ENCODE results near the gene BCL2L13.

Gene BCL2L13

DNA sequence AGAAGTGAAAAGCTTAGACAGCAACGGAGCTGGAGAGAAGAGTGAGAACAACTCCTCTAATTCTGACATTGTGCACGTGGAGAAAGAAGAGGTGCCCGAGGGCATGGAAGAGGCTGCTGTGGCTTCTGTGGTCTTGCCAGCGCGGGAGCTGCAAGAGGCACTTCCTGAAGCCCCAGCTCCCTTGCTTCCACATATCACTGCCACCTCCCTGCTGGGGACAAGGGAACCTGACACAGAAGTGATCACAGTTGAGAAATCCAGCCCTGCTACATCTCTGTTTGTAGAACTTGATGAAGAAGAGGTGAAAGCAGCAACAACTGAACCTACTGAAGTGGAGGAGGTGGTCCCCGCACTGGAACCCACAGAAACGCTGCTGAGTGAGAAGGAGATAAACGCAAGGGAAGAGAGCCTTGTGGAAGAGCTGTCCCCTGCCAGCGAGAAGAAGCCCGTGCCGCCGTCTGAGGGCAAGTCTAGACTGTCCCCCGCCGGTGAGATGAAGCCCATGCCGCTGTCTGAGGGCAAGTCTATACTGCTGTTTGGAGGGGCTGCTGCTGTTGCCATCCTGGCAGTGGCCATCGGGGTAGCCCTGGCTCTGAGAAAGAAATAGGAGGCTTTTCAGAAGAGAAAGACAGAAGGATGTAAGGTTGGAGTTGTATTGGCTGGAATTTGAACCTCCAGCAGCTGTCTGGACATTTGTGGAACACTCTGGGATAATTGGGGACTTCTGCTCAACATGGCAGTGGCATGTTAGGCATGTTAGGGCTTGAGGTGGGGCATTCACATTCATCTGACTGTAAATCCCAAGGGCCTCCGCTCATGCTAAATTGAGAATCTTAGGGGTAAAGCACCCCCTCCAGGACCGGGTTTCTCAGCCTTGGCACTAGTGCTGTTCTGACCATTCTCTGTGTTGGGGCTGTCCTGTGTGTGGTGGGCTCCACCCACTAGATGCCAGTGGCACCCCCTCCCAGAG lies 88.7 kb downstream of the BCL2L13 start:
- no peak for DNase-seq (ENCODE audit: low read depth)
- TF ChIP-seq, protein P1, sequence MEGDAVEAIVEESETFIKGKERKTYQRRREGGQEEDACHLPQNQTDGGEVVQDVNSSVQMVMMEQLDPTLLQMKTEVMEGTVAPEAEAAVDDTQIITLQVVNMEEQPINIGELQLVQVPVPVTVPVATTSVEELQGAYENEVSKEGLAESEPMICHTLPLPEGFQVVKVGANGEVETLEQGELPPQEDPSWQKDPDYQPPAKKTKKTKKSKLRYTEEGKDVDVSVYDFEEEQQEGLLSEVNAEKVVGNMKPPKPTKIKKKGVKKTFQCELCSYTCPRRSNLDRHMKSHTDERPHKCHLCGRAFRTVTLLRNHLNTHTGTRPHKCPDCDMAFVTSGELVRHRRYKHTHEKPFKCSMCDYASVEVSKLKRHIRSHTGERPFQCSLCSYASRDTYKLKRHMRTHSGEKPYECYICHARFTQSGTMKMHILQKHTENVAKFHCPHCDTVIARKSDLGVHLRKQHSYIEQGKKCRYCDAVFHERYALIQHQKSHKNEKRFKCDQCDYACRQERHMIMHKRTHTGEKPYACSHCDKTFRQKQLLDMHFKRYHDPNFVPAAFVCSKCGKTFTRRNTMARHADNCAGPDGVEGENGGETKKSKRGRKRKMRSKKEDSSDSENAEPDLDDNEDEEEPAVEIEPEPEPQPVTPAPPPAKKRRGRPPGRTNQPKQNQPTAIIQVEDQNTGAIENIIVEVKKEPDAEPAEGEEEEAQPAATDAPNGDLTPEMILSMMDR (conservative IDR thresholded peaks at IDR 0.05; ENCODE audit: low read length): no peak

DNA sequence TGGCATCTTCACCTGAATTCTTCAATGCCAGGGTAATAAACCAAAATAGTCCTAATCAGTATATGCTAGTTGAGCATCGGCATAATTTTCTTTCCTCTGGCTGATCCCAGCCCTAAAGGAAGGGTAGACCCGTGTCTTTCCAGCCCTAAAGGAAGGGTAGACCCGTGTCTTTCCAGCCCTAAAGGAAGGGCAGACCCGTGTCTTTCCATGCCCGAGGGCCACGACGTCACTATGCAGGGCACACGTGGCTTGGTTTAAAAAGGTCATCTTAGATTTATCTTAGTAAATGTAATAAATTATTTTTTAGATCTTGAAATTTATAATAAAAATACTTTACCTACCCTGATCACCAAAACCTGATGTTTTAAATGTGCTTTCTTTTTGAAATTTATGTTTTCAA lies 90.2 kb downstream of the BCL2L13 start:
- no peak for DNase-seq (ENCODE audit: low read depth)
- H3K4me3 ChIP-seq (ENCODE audit: low read length): no peak overlapping the region
- TF ChIP-seq, protein P1 (conservative IDR thresholded peaks at IDR 0.05; ENCODE audit: low read length): no peak

More for the DNA sequence above, 88.7 kb downstream of the BCL2L13 start:
- H3K4me3 ChIP-seq (ENCODE audit: low read length): no peak overlapping the region

DNA sequence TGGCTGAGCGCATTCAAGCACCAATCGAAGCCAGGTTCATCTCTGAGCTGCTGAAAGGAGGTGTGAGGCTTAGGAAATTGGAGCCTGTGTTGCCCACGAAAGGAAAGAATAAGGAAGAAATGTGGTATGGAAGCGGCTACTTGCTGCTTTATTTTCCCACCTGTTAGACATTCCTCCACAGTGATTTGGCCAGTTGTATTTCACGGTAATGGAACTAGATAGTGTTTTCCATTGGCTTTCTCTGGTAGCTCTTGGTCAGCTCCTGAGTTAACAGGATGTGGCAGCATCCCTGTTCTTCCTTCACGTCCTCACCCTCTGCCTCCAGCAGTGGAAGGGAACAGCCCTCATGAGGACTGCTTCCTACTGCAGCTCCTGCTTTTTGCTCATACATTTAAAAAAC lies 91.0 kb downstream of the BCL2L13 start:
- H3K4me3 ChIP-seq (ENCODE audit: low read length): no peak overlapping the region
- DNase-seq (ENCODE audit: low read depth): no peak
- TF ChIP-seq, protein P1 (conservative IDR thresholded peaks at IDR 0.05; ENCODE audit: low read length): no peak

DNA sequence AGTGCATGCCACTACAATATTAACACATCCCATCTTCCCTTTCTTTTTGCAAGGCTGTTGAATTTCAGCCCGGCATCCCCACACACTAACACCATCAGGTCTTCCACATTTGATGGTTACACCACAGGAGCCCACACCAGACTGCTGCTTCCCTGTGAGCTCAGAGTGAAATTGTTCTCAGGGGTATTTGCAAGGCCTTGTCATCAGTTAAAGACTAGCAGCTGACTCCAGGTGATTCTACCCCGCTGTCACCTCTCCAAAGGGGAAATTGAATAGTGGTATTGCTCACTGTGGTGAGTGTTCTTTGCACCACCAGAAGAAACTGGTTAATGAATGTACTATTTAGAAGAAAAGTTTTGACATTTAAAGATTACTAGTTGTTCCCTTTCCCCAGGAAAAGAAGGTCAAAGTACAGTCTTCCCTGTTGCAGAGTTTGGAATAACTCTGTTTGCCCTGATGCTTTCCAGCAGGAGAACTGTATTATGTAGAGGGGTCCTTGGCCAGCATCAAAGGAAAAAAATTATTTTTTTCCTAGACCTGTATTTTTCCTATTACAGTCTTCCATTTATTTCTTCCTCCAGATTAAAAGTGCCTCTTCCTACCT lies 93.8 kb downstream of the BCL2L13 start:
- H3K4me3 ChIP-seq (ENCODE audit: low read length): no peak overlapping the region
- TF ChIP-seq, protein P1 (conservative IDR thresholded peaks at IDR 0.05; ENCODE audit: low read length): no peak
- no peak for DNase-seq (ENCODE audit: low read depth)

DNA sequence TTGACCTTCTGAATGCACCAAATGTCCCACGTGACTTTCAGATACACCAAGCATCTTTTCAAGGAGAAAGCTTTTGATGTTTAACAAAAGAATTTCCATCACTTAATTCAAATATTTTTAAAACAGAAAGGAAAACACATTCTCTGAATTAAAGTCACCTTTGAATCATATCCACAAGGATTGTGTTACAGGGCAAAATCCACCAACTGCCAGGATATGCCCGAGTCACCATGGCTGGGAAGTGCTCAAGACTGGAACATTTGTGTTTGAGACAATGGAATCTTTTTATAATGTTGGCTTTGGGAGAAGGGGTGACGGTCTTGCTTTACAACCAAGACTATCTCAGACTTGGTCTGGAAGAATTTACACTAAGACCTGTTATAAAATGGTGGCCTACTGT lies 94.9 kb downstream of the BCL2L13 start:
- peak; percentile 28 for DNase-seq (ENCODE audit: low read depth)
- TF ChIP-seq, protein P1 (conservative IDR thresholded peaks at IDR 0.05; ENCODE audit: low read length): no peak
- H3K4me3 ChIP-seq (ENCODE audit: low read length): no peak overlapping the region

DNA sequence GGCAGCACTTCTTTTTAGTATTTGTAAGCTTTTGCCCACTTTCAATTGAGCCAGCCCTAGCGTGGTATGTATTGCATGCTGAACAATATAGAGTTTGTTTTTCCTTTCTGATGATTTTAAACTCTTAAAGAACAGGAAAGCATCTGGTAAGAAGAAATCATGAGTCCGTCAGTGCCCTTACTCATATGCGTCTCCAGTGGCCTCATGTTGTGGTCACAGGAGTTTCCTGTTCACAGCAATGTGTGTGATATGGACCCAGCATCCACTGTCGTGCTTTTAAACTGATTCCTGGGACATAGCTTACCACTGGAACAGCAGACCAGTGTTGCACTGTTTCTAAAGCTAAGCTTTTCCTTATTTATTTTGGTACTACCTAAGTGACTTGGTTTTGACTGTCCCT lies 95.6 kb downstream of the BCL2L13 start:
- no peak overlapping the region for H3K4me3 ChIP-seq (ENCODE audit: low read length)
- peak; percentile 65 for DNase-seq (ENCODE audit: low read depth)
- TF ChIP-seq, protein P1 (conservative IDR thresholded peaks at IDR 0.05; ENCODE audit: low read length): no peak
